ACC112 (cell line): ENCODE results near the gene WFDC13.
"Not testable (repeated sequence)": the region's sequence is repeated elsewhere in the genome, so short reads cannot be mapped to it uniquely, and the experiment has no call there.

Experiments
- H2AFZ ChIP-seq: fragments of 200-600 bp; sonication (generic); one replicate; pipeline ENCODE4 v1.6.0; 2017; ENCODE audit warnings: antibody characterized with exemption, low read length; ENCODE audit not compliant: unreplicated experiment
- H3K27ac ChIP-seq: fragments of 200-600 bp; sonication (generic); 2 replicates; pipeline ENCODE4 v1.5.1; 2014; ENCODE audit warnings: low read depth, mild to moderate bottlenecking, antibody characterized with exemption, low read length, moderate library complexity
- H3K27me3 ChIP-seq: fragments of 200-600 bp; sonication (generic); 2 replicates; pipeline ENCODE4 v1.6.1; 2014; ENCODE audit warnings: mild to moderate bottlenecking, antibody characterized with exemption, low read length, moderate library complexity, mixed read lengths; ENCODE audit not compliant: insufficient read depth
- H3K36me3 ChIP-seq: fragments of 200-600 bp; sonication (generic); 2 replicates; pipeline ENCODE4 v1.6.1; 2016; ENCODE audit warnings: mild to moderate bottlenecking, antibody characterized with exemption, low read length, moderate library complexity, mixed read lengths; ENCODE audit not compliant: insufficient read depth
- H3K4me1 ChIP-seq: fragments of 200-600 bp; sonication (generic); one replicate; pipeline ENCODE4 v1.6.1; 2016; ENCODE audit warnings: low read length, mixed read lengths; ENCODE audit not compliant: insufficient read depth, unreplicated experiment, control insufficient read depth
- H3K4me3 ChIP-seq: fragments of 200-600 bp; sonication (generic); 2 replicates; pipeline ENCODE4 v1.5.1; 2014; ENCODE audit warnings: mild to moderate bottlenecking, low read depth, low read length
- H3K79me2 ChIP-seq: fragments of 200-600 bp; sonication (generic); one replicate; pipeline ENCODE4 v1.6.0; 2016; ENCODE audit warnings: low read length; ENCODE audit not compliant: control insufficient read depth, unreplicated experiment, insufficient read depth

WFDC13 gene, protein sequence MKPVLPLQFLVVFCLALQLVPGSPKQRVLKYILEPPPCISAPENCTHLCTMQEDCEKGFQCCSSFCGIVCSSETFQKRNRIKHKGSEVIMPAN

DNA sequence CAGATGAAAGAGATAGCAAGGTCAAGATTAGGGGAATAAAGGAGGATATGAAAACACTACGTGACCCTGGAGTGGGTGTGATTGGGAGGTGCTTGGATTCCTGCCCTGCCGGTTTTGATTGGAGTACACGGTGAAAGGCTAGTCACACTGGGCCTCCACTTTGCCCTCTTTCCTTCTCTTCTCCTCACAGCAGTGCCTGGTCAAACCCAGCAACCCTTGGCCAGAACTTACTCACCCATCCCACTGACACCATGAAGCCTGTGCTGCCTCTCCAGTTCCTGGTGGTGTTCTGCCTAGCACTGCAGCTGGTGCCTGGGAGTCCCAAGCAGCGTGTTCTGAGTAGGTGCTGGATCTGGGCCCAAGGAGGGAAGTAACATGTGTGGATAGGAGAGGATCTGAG lies at the start of gene WFDC13:
TSS of gene WFDC13 (plus strand) at position 166 of the 400 bp plus-strand sequence. CDS start at position 252, 86 bp downstream.
- Histone ChIP-seq H3K4me1 (no peaks in the 10 kb centered on the region), H3K79me2 (no peaks in the 10 kb centered on the region), H3K36me3 (no peaks in the 10 kb centered on the region), H3K4me3 (no peak within 1 kb of the TSS), H3K27me3 (peaks cover 28% of the 10 kb centered on the region), H3K27ac (no peak within 1 kb of the TSS), H2AFZ (no peak within 1 kb of the TSS)

DNA sequence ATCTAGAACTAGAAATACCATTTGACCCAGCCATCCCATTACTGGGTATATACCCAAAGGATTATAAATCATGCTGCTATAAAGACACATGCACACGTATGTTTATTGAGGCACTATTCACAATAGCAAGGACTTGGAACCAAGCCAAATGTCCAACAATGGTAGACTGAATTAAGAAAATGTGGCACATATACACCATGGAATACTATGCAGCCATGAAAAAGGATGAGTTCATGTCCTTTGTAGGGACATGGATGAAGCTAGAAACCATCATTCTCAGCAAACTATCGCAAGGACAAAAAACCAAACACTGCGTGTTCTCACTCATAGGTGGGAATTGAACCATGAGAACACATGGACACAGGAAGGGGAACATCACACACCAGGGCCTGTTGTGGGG lies 44.8 kb upstream of the WFDC13 start:
- not testable (repeated sequence) for H3K79me2 ChIP-seq, H3K27ac ChIP-seq, H3K27me3 ChIP-seq, H3K4me3 ChIP-seq, H3K36me3 ChIP-seq, H3K4me1 ChIP-seq, H2AFZ ChIP-seq

GRCh38 chr20:45670139-45670538 lies 31.7 kb upstream of the WFDC13 start, which contains the start of gene WFDC11:
TSS of gene WFDC11 (minus strand) at chr20:45670239. CDS start at chr20:45650600, 19,639 bp downstream.
- Histone ChIP-seq H3K27me3 (peaks cover 12% of the 10 kb centered on the region), H3K4me1 (no peaks in the 10 kb centered on the region), H3K27ac (no peak within 1 kb of the TSS), H3K36me3 (no peaks in the 10 kb centered on the region), H3K4me3 (no peak within 1 kb of the TSS), H3K79me2 (no peaks in the 10 kb centered on the region), H2AFZ (no peak within 1 kb of the TSS)

DNA sequence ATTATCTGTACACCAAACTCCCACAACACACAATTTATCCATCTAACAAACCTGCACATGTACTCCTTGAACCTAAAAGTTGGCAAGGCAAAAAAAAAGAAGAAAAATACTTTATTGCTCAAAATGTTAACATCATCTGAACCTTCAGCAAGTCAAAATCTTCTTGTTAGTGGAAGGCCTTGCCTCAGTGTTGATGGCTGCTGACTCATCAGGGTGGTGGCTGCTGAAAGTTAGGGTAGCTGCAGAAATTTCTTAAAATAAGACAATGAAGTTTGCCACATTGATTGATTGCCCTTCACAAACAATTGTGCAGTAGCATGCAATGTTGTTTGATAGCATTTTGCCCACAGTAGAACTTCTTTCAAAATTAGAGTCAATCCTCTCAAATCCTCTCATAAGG lies 29.1 kb upstream of the WFDC13 start:
- H3K36me3 ChIP-seq, result no peaks in the 10 kb centered on the region
- H3K4me3 ChIP-seq, result no peak overlapping the region
- H3K4me1 ChIP-seq, result no peaks in the 10 kb centered on the region
- H3K27ac ChIP-seq, result no peak overlapping the region
- H2AFZ ChIP-seq, result no peak overlapping the region
- peaks cover 18% of the 10 kb centered on the region for H3K27me3 ChIP-seq
- no peaks in the 10 kb centered on the region for H3K79me2 ChIP-seq

DNA sequence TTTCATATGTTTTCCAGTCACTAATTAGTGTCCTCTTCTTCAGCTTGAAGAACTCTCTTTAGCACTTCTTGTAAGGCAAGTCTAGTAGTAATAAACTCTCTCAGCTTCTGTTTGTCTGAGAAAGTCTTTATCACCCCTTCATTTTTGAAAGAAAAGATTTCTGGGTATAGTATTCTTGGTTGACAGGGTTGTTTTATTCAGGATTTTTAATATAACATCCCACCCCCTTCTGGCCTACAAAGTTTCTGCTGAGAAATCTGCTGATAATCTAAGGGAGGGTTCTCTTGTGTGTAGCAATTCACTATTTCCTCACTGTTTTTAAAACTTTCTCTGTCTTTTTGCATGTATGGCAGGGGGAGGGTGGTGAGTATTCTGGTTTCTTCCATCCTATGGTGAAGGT lies 22.2 kb upstream of the WFDC13 start:
- Histone ChIP-seq H3K27ac (no peak overlapping the region), H3K4me1 (no peaks in the 10 kb centered on the region), H3K4me3 (no peak overlapping the region), H3K79me2 (no peaks in the 10 kb centered on the region), H2AFZ (no peak overlapping the region), H3K27me3 (peaks cover 12% of the 10 kb centered on the region), H3K36me3 (no peaks in the 10 kb centered on the region)

DNA sequence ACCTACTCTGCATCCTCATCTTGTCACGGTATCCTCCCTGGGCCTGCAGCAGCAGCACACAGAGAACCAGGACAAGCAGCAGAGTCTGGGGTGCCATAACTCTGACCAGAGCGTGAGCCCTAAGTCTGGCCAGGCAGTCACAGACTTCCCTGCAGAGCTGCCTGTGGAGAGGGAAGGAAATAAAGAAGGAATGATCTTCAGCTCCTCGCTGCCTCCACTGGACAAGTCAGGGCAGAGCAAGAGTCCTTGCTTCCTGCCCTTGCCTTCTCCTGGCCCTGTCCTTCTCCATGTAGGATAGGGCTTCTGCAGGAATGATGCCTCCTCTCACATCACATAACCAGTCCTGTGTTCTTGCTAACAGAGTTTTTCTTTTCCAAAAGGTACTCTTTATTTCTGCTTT lies 15.9 kb upstream of the WFDC13 start:
- H3K36me3 ChIP-seq, result no peaks in the 10 kb centered on the region
- H3K4me3 ChIP-seq, result no peak overlapping the region
- no peak overlapping the region for H3K27ac ChIP-seq
- no peaks in the 10 kb centered on the region for H3K79me2 ChIP-seq
- H3K27me3 ChIP-seq, result peaks cover 13% of the 10 kb centered on the region
- no peaks in the 10 kb centered on the region for H3K4me1 ChIP-seq
- no peak overlapping the region for H2AFZ ChIP-seq

DNA sequence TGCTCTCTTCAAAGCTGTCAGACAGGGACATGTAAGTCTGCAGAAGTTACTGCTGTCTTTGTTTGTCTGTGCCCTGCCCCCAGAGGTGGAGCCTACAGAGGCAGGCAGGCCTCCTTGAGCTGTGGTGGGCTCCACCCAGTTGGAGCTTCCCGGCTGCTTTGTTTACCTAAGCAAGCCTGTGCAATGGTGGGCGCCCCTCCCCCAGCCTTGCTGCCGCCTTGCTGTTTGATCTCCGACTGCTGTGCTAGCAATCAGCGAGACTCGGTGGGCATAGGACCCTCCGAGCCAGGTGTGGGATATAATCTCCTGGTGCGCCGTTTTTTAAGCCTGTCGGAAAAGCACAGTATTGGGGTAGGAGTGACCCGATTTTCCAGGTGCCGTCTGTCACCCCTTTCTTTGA lies 8.5 kb upstream of the WFDC13 start:
- not testable (repeated sequence) for H2AFZ ChIP-seq, H3K36me3 ChIP-seq, H3K27ac ChIP-seq, H3K4me1 ChIP-seq, H3K27me3 ChIP-seq, H3K4me3 ChIP-seq, H3K79me2 ChIP-seq

GRCh38 chr20:45695496-45695895 lies 6.3 kb upstream of the WFDC13 start:
- Histone ChIP-seq H3K27ac (no peak overlapping the region), H3K4me3 (no peak overlapping the region), H2AFZ (no peak overlapping the region), H3K36me3 (no peaks in the 10 kb centered on the region), H3K79me2 (no peaks in the 10 kb centered on the region), H3K27me3 (0 out of 2 replicates have a peak, but pooled peaks cover 4% of the 10 kb centered on the region), H3K4me1 (no peaks in the 10 kb centered on the region)

DNA sequence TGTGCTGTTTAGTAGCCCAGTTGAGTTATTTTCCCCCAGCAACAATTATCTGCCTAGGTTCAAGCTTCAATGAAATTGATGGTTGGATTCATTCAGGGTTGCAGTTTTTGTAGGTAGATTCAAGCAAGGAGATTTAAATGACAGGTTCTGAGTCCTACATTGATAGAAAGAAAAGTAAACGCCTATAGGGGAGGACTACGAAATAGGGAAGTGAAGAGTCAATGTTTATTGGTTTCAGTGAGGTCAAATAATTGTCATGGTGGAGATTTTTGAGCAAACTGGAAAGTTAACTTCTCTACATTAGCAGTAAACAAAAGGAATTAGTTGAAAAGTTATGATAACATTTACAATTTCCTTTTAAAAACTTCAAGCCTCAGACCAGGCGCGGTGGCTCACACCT lies 734 bp upstream of the WFDC13 start:
- H3K27me3 ChIP-seq, result peaks cover 28% of the 10 kb centered on the region; the same call in 1 of the 2 replicates
- no peak overlapping the region for H3K27ac ChIP-seq
- no peaks in the 10 kb centered on the region for H3K4me1 ChIP-seq
- H3K4me3 ChIP-seq, result no peak overlapping the region
- no peaks in the 10 kb centered on the region for H3K79me2 ChIP-seq
- no peaks in the 10 kb centered on the region for H3K36me3 ChIP-seq
- no peak overlapping the region for H2AFZ ChIP-seq

GRCh38 chr20:45704969-45705637 lies 3.3 kb downstream of the WFDC13 start, which contains the start of gene WFDC10B:
TSS of gene WFDC10B (minus strand) at chr20:45705019. CDS start at chr20:45685992, 19,027 bp downstream.
- Histone ChIP-seq H2AFZ (no peak within 1 kb of the TSS), H3K79me2 (no peaks in the 10 kb centered on the region), H3K27me3 (peaks cover 34% of the 10 kb centered on the region), H3K27ac (no peak within 1 kb of the TSS), H3K4me3 (no peak within 1 kb of the TSS), H3K36me3 (no peaks in the 10 kb centered on the region), H3K4me1 (no peaks in the 10 kb centered on the region)

DNA sequence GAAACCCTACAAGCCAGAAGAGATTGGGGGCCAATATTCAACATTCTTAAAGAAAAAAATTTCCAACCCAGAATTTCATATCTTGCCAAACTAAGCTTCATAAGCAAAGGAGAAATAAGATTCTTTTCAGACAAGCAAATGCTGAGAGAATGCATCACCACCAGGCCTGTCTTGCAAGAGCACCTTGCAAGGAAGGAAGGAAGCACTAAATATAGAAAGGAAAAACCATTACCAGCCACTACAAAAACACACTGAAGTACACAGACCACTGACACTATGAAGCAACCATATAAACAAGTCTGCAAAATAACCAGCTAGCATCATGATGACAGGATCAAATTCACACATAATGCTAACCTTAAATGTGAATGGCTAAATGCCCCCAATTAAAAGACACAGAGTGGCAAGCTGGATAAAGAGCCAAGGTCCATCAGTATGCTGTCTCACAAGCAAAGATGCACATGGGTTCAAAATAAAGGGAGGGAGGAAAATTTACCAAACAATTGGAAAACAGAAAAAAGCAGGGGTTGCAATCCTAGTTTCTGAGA lies 14.4 kb downstream of the WFDC13 start:
- peaks cover 38% of the 10 kb centered on the region for H3K27me3 ChIP-seq
- not testable (repeated sequence) for H3K27ac ChIP-seq, H3K79me2 ChIP-seq, H3K36me3 ChIP-seq, H2AFZ ChIP-seq, H3K4me1 ChIP-seq, H3K4me3 ChIP-seq
